Stimulated activated CD8-positive, alpha-beta memory T cell treated with anti-CD3 and anti-CD28 coated beads, Interleukin-2, amount 100 ng/mL, for 48 hours (primary cell): ENCODE results near the gene ACTL6B.
A peak's percentile ranks its signal among the peaks of the same experiment; 100 is the strongest.
"Not testable (repeated sequence)": the region's sequence is repeated elsewhere in the genome, so short reads cannot be mapped to it uniquely, and the experiment has no call there.

Experiments used
- DNase-seq, 2 donors: peaks; one replicate each; pipeline ENCODE4 v3.0.0-alpha.2; 2020; ENCODE audit warnings: low read depth in 2 of 2

The ACTL6B gene

GRCh38 chr7:100671353-100672327 lies 15.4 kb upstream of the ACTL6B start:
- no peak for DNase-seq

GRCh38 chr7:100670074-100670473 lies 13.8 kb upstream of the ACTL6B start:
- DNase-seq, result no peak

- not testable (repeated sequence) for DNase-seq
Measured at GRCh38 chr7:100669106-100669505, 12.9 kb upstream of the ACTL6B start.

GRCh38 chr7:100668069-100668449 lies 11.8 kb upstream of the ACTL6B start:
- DNase-seq, result no peak

GRCh38 chr7:100667331-100668068 lies 11.3 kb upstream of the ACTL6B start:
- no peak for DNase-seq

- no peak for DNase-seq
Measured at GRCh38 chr7:100665168-100665726, 9.0 kb upstream of the ACTL6B start.

GRCh38 chr7:100662194-100662776 lies 6.0 kb upstream of the ACTL6B start:
- not testable (repeated sequence) for DNase-seq

GRCh38 chr7:100654908-100655831 lies 1.1 kb downstream of the ACTL6B start:
- no peak for DNase-seq

GRCh38 chr7:100649826-100650565 lies 6.3 kb downstream of the ACTL6B start:
- no peak for DNase-seq

- DNase-seq, result peak in 1 of 2 donors; percentile 43
Measured at GRCh38 chr7:100642534-100642907, 13.7 kb downstream of the ACTL6B start.

GRCh38 chr7:100641860-100642533 lies 14.3 kb downstream of the ACTL6B start:
- no peak for DNase-seq

- no peak for DNase-seq
Measured at GRCh38 chr7:100641463-100641859, 14.8 kb downstream of the ACTL6B start, which contains the start of gene TFR2. TSS of gene TFR2 (minus strand) at chr7:100641552. CDS start at chr7:100641509, 43 bp downstream.

GRCh38 chr7:100640517-100641440 lies 15.5 kb downstream of the ACTL6B start:
- no peak for DNase-seq

- no peak for DNase-seq
Measured at GRCh38 chr7:100639995-100640516, 16.2 kb downstream of the ACTL6B start.

- DNase-seq, result peak; percentile 50 to 52
Measured at GRCh38 chr7:100632951-100633717, 23.1 kb downstream of the ACTL6B start.

- DNase-seq, result no peak
Measured at GRCh38 chr7:100630066-100630465, 26.2 kb downstream of the ACTL6B start.

GRCh38 chr7:100629117-100629716 lies 27.0 kb downstream of the ACTL6B start:
- no peak for DNase-seq
